ENCODE results near the gene VPS41.

VPS41 gene

DNA sequence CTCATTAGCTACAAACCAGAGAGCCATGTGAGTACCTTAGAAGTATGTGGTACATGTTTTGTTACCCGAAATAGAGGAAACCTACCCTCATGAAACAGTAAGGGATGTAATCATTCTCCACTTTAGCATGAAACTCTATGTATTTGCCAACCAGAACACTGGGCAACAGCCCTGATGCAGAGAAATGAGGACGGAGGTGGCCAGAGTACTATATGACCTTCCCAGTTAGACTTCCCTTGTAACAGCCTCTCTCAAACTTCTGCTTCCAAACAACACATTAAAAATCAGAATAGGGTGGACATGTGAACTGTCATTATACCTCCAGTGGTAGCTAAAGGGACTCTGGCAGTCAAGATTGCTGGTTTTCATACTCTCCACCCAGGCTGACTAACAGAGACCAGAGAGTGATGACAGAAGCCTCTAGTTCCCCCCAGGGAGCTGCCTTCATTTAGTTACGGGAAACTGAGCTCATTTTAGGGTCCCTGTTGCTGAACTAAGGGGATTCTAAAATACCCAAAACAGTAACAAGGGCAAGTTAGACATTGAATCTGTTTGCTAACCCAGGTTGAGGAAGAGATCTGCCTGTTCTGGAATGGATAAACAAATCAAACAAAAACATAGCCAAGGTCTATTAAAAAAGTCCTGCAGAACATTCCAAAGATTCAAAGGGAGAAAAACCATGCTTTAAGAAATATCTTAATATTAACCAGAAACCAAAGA is 83.1 kb downstream of the VPS41 start:
- no peak for DNase-seq (ENCODE audit: low read depth)

DNA sequence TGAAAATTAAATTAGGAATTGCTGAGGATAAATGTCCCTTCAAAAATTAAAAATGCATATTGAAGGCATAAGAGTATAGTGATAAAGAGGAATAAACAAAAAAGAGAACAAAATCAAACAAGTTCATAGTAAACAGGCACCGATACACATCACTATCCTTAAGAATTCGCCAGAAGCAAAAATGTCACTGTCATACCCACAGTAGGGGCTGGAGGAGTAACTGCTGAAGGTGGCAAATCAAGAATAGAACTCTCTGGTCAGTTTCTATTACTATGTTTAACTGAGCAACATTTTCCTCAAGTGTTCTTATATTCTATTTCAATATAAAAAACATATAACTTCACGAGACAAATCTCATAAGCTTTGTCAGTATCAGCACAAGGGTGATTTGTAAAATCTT is 84.0 kb downstream of the VPS41 start:
- DNase-seq (ENCODE audit: low read depth) = no peak
- no peak overlapping the region for H3K4me3 ChIP-seq (ENCODE audit: low read depth, low read length)
- TF ChIP-seq, protein P1, sequence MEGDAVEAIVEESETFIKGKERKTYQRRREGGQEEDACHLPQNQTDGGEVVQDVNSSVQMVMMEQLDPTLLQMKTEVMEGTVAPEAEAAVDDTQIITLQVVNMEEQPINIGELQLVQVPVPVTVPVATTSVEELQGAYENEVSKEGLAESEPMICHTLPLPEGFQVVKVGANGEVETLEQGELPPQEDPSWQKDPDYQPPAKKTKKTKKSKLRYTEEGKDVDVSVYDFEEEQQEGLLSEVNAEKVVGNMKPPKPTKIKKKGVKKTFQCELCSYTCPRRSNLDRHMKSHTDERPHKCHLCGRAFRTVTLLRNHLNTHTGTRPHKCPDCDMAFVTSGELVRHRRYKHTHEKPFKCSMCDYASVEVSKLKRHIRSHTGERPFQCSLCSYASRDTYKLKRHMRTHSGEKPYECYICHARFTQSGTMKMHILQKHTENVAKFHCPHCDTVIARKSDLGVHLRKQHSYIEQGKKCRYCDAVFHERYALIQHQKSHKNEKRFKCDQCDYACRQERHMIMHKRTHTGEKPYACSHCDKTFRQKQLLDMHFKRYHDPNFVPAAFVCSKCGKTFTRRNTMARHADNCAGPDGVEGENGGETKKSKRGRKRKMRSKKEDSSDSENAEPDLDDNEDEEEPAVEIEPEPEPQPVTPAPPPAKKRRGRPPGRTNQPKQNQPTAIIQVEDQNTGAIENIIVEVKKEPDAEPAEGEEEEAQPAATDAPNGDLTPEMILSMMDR (IDR thresholded peaks at IDR 0.05; ENCODE audit: control insufficient read depth, extremely low read depth, insufficient read depth) = no peak

More for the DNA sequence above, 83.1 kb downstream of the VPS41 start:
- TF ChIP-seq, protein P1 (IDR thresholded peaks at IDR 0.05; ENCODE audit: control insufficient read depth, extremely low read depth, insufficient read depth) = no peak
- no peak overlapping the region for H3K4me3 ChIP-seq (ENCODE audit: low read depth, low read length)

DNA sequence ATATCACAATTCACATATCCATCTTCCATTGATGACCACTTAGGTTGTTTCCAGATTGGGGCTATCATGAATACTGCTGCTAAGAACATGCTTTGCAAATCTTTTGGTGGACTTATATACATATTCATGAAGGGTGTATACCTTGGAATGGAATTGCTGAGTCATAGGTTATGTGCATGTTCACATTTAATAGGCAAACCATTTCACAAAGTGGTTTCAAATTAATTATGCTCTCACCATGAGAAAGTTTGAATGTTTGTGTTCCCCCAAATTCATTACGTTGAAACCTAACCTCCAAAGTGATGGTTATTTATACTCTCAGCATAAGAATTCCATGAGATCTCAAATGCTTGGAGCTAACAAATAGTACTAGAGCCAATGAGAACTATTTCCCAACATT is 86.4 kb downstream of the VPS41 start:
- no peak for DNase-seq (ENCODE audit: low read depth)
- TF ChIP-seq, protein P1 (IDR thresholded peaks at IDR 0.05; ENCODE audit: control insufficient read depth, extremely low read depth, insufficient read depth) = no peak

DNA sequence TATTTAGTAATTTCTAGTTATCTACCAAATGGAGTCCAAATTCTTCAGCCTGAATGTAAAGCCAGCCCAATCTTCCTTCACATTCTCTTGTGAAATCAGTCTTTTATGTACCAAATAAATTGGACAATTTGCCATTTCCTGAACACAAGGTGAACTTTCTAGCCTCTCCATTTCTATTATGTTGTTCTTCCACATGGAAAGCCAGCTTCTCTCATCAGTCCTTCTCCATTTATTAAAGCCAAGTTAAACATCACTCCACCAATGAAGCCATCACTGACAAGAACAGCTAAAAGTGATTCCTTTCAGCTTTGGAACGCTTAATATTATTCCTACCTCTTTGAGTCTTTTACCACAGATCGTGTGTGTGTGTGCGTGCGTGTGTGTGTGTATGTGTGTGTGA is 88.4 kb downstream of the VPS41 start:
- no peak overlapping the region for H3K4me3 ChIP-seq (ENCODE audit: low read depth, low read length)
- TF ChIP-seq, protein P1 (IDR thresholded peaks at IDR 0.05; ENCODE audit: control insufficient read depth, extremely low read depth, insufficient read depth) = no peak
- DNase-seq (ENCODE audit: low read depth) = no peak

More for the DNA sequence above, 86.4 kb downstream of the VPS41 start:
- H3K4me3 ChIP-seq (ENCODE audit: low read depth, low read length) = no peak overlapping the region

DNA sequence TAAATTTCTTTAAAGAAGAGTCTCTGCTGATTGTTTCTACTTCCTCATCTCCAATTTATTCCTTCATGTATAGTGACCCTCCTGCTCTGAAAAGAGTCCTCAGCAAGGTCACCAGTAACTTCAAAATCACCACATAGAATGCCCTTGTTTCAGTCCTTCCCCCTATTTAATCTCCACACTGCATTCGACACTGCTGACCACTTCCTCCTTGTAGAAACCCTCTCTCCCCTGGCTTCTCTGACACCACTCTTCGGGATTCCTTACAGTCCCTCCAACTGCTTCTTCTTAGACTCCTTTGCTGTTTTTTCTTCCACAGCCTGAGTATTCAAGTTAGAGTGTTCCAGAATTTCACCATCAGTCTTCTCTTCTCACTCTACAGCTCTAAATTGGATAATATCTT is 89.5 kb downstream of the VPS41 start:
- DNase-seq (ENCODE audit: low read depth) = no peak
- no peak overlapping the region for H3K4me3 ChIP-seq (ENCODE audit: low read depth, low read length)
- TF ChIP-seq, protein P1 (IDR thresholded peaks at IDR 0.05; ENCODE audit: control insufficient read depth, extremely low read depth, insufficient read depth) = no peak

DNA sequence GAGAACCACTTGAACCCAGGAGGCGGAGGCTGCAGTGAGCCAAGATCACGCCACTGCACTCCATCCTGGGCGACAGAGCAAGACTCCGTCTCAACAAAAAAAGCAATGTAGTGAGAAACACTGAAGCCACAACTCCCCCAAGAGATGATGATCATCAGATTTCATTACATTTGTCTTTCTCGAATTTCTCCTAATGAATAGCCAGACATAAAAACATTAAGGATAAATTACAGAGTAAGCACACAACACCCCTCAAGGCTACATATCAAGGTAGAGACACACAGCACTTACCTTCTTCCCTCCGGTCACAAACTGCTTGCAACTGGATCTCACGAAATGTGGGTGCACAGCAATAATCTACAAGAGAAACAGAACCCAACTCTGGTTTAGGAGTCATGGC is 91.5 kb downstream of the VPS41 start:
- TF ChIP-seq, protein P1 (IDR thresholded peaks at IDR 0.05; ENCODE audit: control insufficient read depth, extremely low read depth, insufficient read depth) = no peak
- no peak for DNase-seq (ENCODE audit: low read depth)
- H3K4me3 ChIP-seq (ENCODE audit: low read depth, low read length) = no peak overlapping the region

DNA sequence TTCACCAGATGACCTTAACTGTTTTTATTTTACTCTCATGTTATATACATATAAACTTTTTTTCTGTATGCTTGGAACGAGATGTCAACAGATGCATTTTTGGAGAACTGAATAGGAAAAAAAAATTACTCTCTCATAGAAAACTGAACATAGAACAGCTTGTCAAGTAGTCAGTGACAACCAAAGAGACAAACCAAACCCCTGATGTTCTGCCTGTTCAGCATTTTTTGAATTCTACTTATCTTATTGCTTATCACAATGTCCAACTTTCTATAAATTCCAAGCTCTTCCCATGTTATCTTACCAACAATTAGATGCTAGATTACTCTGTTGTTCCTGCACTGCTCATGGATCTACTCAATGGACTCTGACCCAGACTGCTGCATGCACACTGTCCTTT is 95.2 kb downstream of the VPS41 start:
- no peak overlapping the region for H3K4me3 ChIP-seq (ENCODE audit: low read depth, low read length)
- DNase-seq (ENCODE audit: low read depth) = no peak
- TF ChIP-seq, protein P1 (IDR thresholded peaks at IDR 0.05; ENCODE audit: control insufficient read depth, extremely low read depth, insufficient read depth) = no peak
